Gastroesophageal sphincter (tissue), 3 donors: ENCODE data around the gene MAN2B1.
"Not testable (repeated sequence)": the region's sequence is repeated elsewhere in the genome, so short reads cannot be mapped to it uniquely, and the experiment has no call there.

Experiments used
- CTCF ChIP-seq, 4 experiments: fragments of 200-600 bp in 2 of 4; fragments of 450-650 bp in 2 of 4; sonication (generic) in 1 of 4; IDR thresholded peaks; one replicate each; pipeline ENCODE4 v1.5.1; 2017 to 2019; ENCODE audit warnings: antibody characterized with exemption in 4 of 4, mild to moderate bottlenecking in 2 of 4, moderate library complexity in 2 of 4
- POLR2A ChIP-seq, 2 donors: fragments of 450-650 bp; IDR thresholded peaks; one replicate each; pipeline ENCODE4 v1.6.1; 2017; ENCODE audit warnings: antibody characterized with exemption in 2 of 2, mild to moderate bottlenecking in 2 of 2, moderate library complexity in 1 of 2
- POLR2AphosphoS5 ChIP-seq: sonication (generic); formaldehyde crosslinking; IDR thresholded peaks from one replicate; pipeline ENCODE4 v1.6.1; 2017; ENCODE audit warnings: antibody characterized with exemption

DNA sequence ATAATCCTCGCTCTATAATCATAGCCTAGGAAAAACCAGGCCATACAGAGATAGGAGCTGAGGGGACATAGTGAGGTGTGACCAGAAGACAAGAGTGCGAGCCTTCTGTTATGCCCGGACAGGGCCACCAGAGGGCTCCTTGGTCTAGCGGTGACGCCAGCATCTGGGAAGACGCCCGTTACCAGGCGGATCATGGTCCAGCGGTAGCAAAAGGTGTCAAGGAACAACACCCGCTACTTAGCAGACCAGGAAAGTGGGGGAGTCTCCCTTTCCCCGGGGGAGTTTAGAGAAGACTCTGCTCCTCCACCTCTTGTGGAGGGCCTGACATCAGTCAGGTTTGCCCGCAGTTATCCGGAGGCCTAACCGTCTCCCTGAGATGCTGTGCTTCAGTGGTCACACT, 45.5 kb upstream of the MAN2B1 start:
- peak in 3 of 4 experiments; percentile 35 to 39 (median 37) for TF ChIP-seq CTCF (IDR thresholded peaks at IDR 0.05)
- not testable (repeated sequence) for TF ChIP-seq POLR2A (IDR thresholded peaks at IDR 0.05); POLR2AphosphoS5
